Islet of Langerhans (tissue), 1 donor: ENCODE data around the gene ASB7.
A peak's percentile ranks its signal among the peaks of the same experiment; 100 is the strongest.

ENCODE experiments used
- FAIRE-seq: peaks from one replicate; lab custom pipeline; 2011; peaks lifted over from hg19 to GRCh38; lab: Jason Lieb, UNC

The ASB7 gene

DNA sequence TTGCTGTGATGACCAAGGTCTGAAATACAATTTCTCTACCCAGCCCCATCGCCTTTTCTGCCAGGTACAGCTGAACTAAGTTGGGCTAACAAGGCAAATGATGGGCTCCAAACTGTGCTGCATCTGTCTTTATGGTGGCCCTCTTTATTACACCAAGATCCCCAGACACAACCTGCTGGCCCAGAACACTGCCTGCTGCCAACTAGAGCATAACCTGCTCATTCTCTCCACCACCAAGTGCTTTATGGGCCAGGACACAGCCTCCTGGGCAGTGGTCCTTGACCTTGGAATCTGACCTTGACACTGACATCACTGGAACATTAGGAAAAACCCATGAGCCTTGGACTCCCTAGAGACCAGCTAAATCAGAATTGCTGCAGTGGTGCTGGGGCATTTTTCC is 3.7 kb upstream of the ASB7 start:
- FAIRE-seq: no peak

GRCh38 chr15:100601163-100601562 is 1.2 kb upstream of the ASB7 start:
- no peak for FAIRE-seq

DNA sequence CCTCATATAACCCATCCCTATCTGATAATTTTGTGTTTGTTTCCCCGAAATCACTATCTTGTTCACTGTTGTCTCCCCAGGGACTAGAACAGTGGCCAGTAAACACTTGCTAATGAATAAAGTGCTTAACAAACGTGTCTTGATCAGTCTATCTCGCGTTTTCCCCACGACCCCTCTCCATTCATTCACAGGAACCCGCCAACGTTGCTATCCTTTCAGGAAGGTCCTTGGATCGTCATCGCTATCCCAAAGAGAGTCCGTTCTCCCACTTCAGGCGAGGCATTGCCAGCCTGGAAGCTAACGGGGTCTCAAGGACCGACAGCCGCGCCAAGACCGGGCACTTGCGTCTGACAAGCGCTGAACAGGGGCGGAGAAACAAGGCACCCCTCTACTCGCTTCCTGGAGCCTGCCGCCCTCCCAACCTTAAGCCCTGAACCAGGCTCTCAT is 749 bp upstream of the ASB7 start:
- no peak for FAIRE-seq

DNA sequence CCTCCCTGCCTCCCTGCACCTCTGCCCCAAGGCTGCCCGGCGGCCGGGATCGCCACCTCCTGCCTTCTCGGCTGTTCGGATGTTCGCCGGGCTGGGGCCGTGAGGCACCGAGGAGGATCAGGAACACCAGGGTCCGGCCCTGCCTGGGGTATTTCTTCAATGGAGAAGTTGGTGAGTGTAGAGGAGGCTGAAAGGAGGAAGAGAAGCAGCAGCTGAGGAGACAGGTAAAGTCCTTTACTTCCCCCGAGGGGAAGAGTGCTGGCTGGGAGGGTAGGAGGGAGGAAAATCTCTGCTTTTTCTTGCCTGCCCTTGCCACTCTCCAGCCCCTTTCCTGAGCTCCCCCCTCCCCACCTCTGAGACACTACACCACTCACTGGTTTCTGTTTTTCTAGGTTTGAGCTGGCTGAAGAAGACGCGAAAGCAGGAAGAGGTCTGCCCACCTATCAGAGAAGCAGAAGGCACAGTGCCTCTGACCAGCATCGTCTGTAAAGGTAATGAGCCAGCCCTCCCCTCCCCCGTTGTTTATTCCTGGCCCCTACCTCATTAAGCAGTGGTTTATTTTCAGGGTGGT is 519 bp downstream of the ASB7 start:
- no peak for FAIRE-seq

- no peak for FAIRE-seq
These were observed 10.2 kb downstream of the ASB7 start for GRCh38 chr15:100612539-100612938.

GRCh38 chr15:100613208-100613607 is 10.8 kb downstream of the ASB7 start:
- no peak for FAIRE-seq

GRCh38 chr15:100614336-100614735 is 11.9 kb downstream of the ASB7 start:
- FAIRE-seq: no peak

DNA sequence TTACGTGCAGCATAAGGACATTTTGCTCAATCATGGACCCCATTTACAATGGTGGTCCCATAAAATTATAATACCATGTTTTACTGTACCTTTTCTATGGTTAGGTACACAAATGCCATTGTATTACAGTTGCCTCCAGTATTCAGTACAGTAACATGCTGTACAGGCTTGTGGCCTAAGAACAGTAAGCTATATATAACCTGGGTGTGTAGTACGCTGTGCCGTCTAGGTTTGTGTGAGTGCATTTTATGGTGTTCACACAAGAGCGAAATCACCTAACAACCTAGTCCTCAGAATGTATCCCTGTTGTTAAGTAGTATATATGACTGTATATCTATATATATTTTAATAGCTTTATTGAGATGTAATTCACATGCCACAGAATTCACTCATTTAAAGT is 12.5 kb downstream of the ASB7 start:
- no peak for FAIRE-seq

DNA sequence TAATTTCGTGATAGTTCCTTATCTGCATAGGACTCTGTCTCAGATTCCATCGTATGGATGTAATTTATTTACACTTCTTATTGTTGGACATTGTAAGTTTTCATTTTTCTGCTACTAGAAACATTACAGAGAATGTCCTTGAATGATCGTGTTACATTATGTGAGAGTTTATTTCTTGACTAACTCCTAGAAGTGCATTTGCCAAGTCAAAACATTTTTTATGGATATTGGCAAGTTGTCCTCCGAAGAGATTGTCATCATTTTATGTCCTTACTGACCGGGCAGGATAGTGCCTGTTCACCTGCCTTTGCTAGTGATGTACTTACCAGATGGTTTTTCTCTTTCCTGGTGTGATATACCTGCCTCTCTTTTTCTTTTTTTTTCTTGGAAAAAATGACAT is 13.4 kb downstream of the ASB7 start:
- FAIRE-seq: no peak

- no peak for FAIRE-seq
These were observed 14.3 kb downstream of the ASB7 start for GRCh38 chr15:100616700-100617099.

DNA sequence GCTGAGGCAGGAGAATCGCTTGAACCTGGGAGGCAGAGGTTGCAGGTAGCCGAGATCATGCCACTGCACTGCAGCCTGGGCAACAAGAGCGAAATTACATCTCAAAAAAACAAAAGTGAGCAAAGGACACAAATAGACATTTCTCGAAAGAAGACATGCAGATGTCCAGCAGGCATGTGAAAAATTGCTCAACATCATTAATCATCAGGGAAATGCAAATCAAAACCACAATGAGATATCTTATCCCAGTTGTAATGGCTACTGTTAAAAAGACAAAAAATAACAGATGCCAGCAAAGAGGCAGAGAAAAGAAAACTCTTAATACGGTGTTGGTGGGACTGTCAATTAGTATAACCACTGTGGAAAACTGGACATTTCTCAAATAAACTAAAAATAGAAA is 20.9 kb downstream of the ASB7 start:
- FAIRE-seq: no peak

DNA sequence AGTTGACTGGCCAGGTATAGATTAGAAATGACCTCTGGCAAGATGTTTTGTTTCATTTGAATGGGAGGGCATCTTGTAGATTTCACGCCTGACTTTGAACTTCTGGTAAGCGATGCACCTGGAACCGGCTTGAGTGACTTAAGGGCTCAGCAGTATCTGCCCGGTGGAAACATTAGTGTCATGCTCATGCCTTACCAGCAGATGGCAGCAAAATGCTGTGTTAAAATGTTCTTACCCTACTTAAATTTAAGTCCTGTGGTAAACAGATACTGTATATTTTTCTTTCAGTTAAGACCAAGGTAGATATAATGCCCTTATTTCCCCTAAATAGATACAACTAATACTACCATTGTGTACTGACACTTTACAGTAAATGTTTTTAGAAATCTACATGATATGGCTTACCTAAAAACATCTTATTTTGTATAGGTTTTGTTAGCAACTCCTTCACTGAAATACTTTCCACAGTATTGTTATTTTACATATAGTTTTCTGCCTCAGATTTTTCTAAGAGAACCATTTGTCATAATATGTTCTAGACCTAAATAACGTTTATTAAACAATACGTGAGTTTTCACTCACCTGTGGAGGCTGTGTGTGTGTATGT is 25.5 kb downstream of the ASB7 start:
- peak; percentile 85 for FAIRE-seq

DNA sequence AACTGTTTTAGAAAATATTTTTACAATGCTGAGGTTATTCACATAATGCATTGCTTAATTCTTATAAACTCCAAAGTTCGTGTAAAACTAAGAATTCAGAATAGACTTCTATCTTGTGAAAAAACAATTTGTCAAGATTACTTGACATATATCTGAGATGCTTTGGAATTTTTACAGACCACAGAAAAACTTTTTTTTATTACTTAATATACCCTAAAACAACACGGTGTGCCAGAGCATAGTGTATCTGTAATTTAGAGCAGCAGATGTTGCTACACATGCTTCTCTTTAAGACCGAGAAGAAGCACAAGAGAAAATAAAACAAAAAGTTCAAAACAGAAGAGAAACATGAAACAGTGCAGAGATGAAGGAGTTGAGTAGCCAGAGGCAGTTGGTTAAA is 26.4 kb downstream of the ASB7 start:
- FAIRE-seq: no peak

GRCh38 chr15:100631831-100632230 is 29.4 kb downstream of the ASB7 start:
- FAIRE-seq: no peak

DNA sequence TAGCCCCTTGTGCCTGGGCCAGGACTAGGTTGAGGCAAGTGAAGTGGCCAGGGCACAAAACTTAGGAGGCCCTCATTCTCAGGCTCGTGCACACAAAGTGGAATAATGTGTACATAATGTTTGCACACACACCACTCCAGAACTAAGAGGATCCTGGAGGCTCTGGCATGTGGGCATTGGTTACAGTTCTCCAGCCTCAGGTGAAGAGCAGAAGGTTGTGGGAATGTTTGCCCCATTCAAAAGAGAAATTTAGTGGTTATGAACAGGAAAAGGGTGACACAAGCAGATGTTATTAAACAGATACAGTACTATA is 31.3 kb downstream of the ASB7 start:
- no peak for FAIRE-seq

DNA sequence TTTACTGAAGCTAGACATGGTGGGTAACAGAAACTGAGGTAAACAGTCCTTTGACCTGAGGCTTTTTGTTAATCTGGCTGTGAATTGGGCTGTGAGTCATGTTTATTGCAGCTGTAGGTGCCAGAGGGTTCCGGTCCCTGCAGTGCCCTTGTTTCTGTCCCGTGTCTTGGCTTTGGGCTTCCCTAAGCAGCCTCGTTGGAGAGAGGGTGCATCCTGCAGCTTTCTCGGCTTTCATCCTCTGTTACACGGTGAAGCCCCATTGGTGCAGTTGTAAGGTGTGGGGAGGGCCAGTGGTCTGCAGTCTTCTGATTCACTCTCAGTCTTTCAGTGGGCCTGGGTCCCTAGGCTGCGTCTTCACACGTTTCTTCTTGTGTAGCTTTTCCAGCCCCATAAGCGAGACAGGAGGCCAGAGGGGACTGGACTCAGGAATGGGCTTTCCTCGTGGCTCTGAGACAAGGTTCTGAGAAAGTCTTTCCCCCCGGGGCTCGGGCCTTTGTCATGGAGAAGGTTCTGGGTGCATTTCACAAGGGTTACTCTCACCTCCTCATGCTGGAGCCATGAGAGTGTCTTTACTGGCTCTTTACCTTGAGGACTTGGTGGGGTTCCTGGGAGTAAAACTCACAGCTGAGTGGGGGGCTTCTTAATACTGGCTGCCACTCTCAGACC is 33.1 kb downstream of the ASB7 start:
- FAIRE-seq: no peak

GRCh38 chr15:100638177-100638730 is 35.9 kb downstream of the ASB7 start:
- FAIRE-seq: no peak

- no peak for FAIRE-seq
These were observed 40.0 kb downstream of the ASB7 start for GRCh38 chr15:100642213-100642949.

DNA sequence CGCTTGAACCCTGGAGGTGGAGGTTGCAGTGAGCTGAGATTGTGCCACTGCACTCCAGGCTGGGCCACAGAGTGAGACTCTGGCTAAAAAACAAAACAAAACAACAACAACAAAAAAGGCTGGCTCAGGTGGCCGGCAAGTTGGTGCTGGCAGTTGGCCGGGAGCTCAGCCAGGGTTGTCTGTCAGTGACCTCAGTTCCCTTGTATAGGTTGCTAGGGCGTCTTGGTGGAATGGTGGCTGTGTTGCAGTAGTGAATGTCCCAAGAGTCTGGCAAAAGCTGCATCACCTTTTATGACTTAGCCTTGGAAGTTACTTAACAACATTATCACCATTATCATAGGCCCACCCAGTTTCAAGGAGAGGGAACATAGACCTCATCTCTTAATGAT is 40.6 kb downstream of the ASB7 start:
- no peak for FAIRE-seq

GRCh38 chr15:100645671-100646070 is 43.3 kb downstream of the ASB7 start:
- no peak for FAIRE-seq

- no peak for FAIRE-seq
These were observed 46.6 kb downstream of the ASB7 start for GRCh38 chr15:100648951-100649350.

- FAIRE-seq: no peak
These were observed 48.3 kb downstream of the ASB7 start for GRCh38 chr15:100650685-100651084.

- no peak for FAIRE-seq
These were observed 48.9 kb downstream of the ASB7 start for GRCh38 chr15:100651253-100651652.
